ENCODE measurements around the gene PRKN.

- TF ChIP-seq CTCF (tag by site-specific recombination; IDR thresholded peaks at IDR 0.05) (no peak), ZNF423 (tag by site-specific recombination; IDR thresholded peaks at IDR 0.05) (no peak), SCRT1 (tag by site-specific recombination; IDR thresholded peaks at IDR 0.05; ENCODE audit: borderline replicate concordance) (no peak), ZNF174 (tag by site-specific recombination; IDR thresholded peaks at IDR 0.05) (no peak), ZNF24 (tag by site-specific recombination; IDR thresholded peaks at IDR 0.05) (no peak), ZBTB17 (tag by site-specific recombination; IDR thresholded peaks at IDR 0.05) (no peak), ZNF791 (tag by site-specific recombination; IDR thresholded peaks at IDR 0.05) (no peak), ZNF580 (tag by site-specific recombination; IDR thresholded peaks at IDR 0.05) (no peak), BCL11A (tag by site-specific recombination; IDR thresholded peaks at IDR 0.05; ENCODE audit: low read depth) (no peak), ZNF280D (tag by site-specific recombination; IDR thresholded peaks at IDR 0.05) (no peak), ZBTB1 (tag by site-specific recombination; IDR thresholded peaks at IDR 0.05) (no peak)
Observed at GRCh38 chr6:162627825-162628224, 99.7 kb downstream of the PRKN start.
